HG03439 (cell line): ENCODE results near the gene CAPN5.

Experiments used
- ATAC-seq: cut with Tn5 transposase; IDR thresholded peaks from one replicate; pipeline ENCODE4 v1.9.1; 2021; ENCODE audit warnings: mild to moderate bottlenecking, moderate library complexity; ENCODE audit not compliant: unreplicated experiment

The CAPN5 gene

DNA sequence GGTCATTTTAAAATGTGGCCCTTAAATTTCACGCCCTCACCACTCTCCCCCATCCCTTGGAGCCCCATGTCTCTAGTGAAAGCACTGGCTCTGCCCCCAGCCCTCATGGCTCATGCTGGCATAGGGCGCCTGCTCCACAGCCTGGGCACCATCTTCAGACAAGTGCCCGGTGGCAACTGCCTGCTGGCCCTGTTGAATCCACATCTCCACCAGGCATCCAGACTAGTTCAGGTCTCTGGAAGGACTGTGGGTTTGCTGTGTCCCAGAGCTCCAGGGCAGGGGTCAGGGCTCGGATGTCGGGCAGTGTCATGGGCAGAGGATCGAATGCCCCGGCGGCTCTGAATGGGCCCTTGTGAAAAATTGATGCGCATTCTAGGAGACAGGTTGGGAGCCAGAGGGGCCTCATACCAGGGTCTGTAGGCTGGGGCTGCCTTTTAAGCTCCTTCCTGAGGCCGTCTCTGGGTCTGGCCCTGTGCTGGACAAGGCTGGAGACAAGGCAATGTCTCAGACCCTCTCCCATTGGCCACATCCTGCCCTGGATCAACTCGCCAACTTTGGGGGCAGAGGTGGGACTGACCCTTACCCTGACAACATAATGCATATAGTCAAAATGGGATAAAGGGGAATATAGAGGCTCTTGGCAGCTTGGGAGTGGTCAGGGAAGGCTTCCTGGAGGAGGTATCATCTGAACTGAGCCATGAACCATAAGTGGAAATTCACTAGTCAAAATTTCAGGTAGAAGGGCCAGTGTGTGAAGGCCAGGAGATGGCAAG lies 62.5 kb downstream of the CAPN5 start:
- no peak for ATAC-seq

DNA sequence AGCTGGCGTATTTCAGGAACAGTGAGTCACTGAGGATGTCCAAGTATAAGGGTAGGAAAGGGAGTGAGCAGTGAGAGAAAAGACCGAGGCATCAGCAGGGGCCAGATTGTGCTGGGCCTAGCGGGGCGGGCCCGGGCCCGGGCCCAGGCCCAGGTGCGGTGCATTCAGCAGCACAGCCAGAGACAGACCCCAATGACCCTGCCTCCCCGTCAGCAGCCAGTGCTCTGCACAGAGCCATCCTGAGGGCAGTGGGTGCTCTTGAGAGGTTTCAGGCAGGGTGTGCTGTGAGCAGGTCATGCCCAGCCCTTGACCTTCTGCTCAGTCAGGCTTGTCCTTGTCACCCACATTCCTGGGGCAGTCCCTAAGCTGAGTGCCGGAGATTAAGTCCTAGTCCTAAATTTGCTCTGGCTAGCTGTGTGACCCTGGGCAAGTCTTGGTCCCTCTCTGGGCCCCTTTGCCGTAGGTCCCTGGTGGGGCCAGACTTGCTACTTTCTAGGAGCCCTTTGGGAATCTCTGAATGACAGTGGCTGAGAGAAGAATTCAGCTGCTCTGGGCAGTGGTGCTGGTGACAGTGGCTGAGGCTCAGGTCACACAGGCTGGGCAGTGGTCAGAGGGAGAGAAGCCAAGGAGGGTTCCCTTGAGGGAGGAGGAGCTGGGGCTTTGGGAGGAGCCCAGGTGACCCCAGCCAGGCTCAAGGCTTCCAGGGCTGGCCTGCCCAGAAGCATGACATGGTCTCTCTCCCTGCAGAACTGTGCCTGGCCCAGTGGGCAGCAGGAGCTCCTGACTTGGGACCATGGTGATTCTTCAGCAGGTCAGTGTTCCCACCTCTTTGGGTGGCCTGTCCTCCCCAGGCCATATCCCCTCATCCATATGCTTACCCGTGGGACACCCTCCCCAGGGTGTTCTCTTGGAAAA lies 63.3 kb downstream of the CAPN5 start:
- ATAC-seq, result no peak

GRCh38 chr11:77130763-77131513 lies 64.2 kb downstream of the CAPN5 start:
- ATAC-seq, result no peak

- ATAC-seq, result no peak
Measured at GRCh38 chr11:77131560-77131959, 64.8 kb downstream of the CAPN5 start.

DNA sequence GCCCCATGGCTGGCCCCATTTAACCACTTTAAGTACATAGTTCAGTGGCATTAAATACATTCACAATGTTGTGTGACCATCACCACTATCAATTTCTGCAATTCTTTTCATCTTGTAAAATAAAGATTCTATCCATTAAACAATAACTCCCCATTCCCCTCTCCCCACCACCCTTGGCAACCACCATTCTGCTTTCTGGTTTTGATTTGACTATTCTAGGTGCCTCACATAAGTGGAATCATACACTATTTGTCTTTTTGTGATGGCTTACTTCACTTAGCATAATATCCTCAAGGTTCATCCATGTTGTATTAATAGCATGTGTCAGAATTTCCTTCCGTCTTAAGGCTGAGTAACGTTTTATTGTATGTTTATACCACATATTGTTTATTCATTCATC lies 68.3 kb downstream of the CAPN5 start:
- no peak for ATAC-seq

- no peak for ATAC-seq
Measured at GRCh38 chr11:77136074-77136473, 69.3 kb downstream of the CAPN5 start.

GRCh38 chr11:77136784-77137420 lies 70.1 kb downstream of the CAPN5 start:
- no peak for ATAC-seq

GRCh38 chr11:77137421-77137820 lies 70.7 kb downstream of the CAPN5 start:
- ATAC-seq, result no peak

GRCh38 chr11:77138106-77138649 lies 71.4 kb downstream of the CAPN5 start:
- no peak for ATAC-seq

GRCh38 chr11:77139201-77139600 lies 72.4 kb downstream of the CAPN5 start:
- ATAC-seq, result no peak

- no peak for ATAC-seq
Measured at GRCh38 chr11:77140231-77140851, 73.6 kb downstream of the CAPN5 start.

GRCh38 chr11:77141034-77141433 lies 74.3 kb downstream of the CAPN5 start:
- no peak for ATAC-seq

DNA sequence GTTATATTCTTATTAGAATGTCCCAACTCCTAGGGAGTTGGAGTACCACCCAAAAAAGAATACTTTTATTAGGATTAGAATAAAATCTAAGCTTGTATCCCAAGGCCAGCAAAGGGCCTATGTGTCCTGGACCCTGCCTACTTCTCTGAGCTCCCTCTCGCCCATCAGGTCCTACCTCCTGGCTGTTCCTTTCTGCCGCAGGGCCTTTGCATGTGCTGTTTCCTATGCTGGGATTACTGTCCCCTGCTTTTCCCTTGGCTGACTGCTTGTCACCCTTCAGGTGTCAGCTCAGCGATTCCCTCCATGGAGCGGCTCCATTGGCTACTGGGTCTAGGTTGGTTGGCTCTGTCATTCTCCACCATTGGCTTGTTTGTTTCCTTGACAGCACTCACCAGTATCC lies 74.7 kb downstream of the CAPN5 start:
- no peak for ATAC-seq

GRCh38 chr11:77142091-77142975 lies 75.6 kb downstream of the CAPN5 start:
- no peak for ATAC-seq

GRCh38 chr11:77143405-77144020 lies 76.7 kb downstream of the CAPN5 start:
- ATAC-seq, result no peak

GRCh38 chr11:77144196-77144856 lies 77.6 kb downstream of the CAPN5 start:
- ATAC-seq, result no peak

GRCh38 chr11:77144857-77145428 lies 78.2 kb downstream of the CAPN5 start:
- no peak for ATAC-seq
